HepG2 (cell line): ENCODE measurements around the gene HSPE1. TPM values are rescaled to one million over a fixed set of nuclear protein-coding genes. Genes with fewer than 3 reads are reported as not detected.
A peak's percentile ranks its signal among the peaks of the same experiment; 100 is the strongest.

Experiments
- BRF2 ChIP-seq: sonication (generic); formaldehyde crosslinking; IDR thresholded peaks from 2 replicates; pipeline ENCODE4 v1.8.1; 2022; ENCODE audit warnings: mild to moderate bottlenecking, missing genetic modification reagents
- ETV6 ChIP-seq: sonication (generic); formaldehyde crosslinking; conservative IDR thresholded peaks from 2 replicates; pipeline ENCODE4 v1.4.0; 2020; ENCODE audit warnings: missing genetic modification reagents
- KIAA2018 ChIP-seq: sonication (generic); formaldehyde crosslinking; IDR thresholded peaks from 2 replicates; pipeline ENCODE4 v1.5.0; 2020; ENCODE audit warnings: mild to moderate bottlenecking, missing genetic modification reagents, borderline replicate concordance
- NCOR1 ChIP-seq: fragments of 200-600 bp; sonication (generic); IDR thresholded peaks from 2 replicates; pipeline ENCODE4 v1.7.0; 2017; ENCODE audit warnings: antibody characterized with exemption, low read length, borderline replicate concordance
- SNAPC4 ChIP-seq: sonication (generic); formaldehyde crosslinking; IDR thresholded peaks from 2 replicates; pipeline ENCODE4 v1.4.0; 2020; ENCODE audit warnings: mild to moderate bottlenecking, missing genetic modification reagents
- ZFX ChIP-seq: sonication (generic); formaldehyde crosslinking; IDR thresholded peaks from 2 replicates; pipeline ENCODE4 v1.4.0; 2020; ENCODE audit warnings: mild to moderate bottlenecking, low read depth, missing genetic modification reagents, moderate library complexity
- ZKSCAN5 ChIP-seq: sonication (generic); formaldehyde crosslinking; IDR thresholded peaks from 2 replicates; pipeline ENCODE4 v1.5.1; 2020; ENCODE audit warnings: mild to moderate bottlenecking, missing genetic modification reagents
- ZNF224 ChIP-seq: sonication (generic); formaldehyde crosslinking; IDR thresholded peaks from 2 replicates; pipeline ENCODE4 v1.5.0; 2020; ENCODE audit warnings: mild to moderate bottlenecking, missing genetic modification reagents
- ZNF558 ChIP-seq: sonication (generic); formaldehyde crosslinking; IDR thresholded peaks from 2 replicates; pipeline ENCODE4 v1.9.0; 2022; ENCODE audit warnings: mild to moderate bottlenecking, missing genetic modification reagents, borderline replicate concordance
- ZNF562 ChIP-seq: sonication (generic); formaldehyde crosslinking; IDR thresholded peaks from 2 replicates; pipeline ENCODE4 v1.8.0; 2022; ENCODE audit warnings: missing genetic modification reagents, borderline replicate concordance
- ZNF652 ChIP-seq: IDR thresholded peaks from 2 replicates; pipeline ENCODE4 v1.6.1; 2016; ENCODE audit warnings: low read depth, borderline replicate concordance
- ZSCAN30 ChIP-seq: sonication (generic); formaldehyde crosslinking; IDR thresholded peaks from 2 replicates; pipeline ENCODE4 v1.5.0; 2020; ENCODE audit warnings: mild to moderate bottlenecking, missing genetic modification reagents
- ZSCAN31 ChIP-seq: sonication (generic); formaldehyde crosslinking; IDR thresholded peaks from 2 replicates; pipeline ENCODE4 v1.5.0; 2020; ENCODE audit warnings: low read depth, mild to moderate bottlenecking, missing genetic modification reagents
- polyA plus RNA-seq, 8 experiments: library from polyadenylated mRNA; depleted of rRNA in 3 of 8; stranded (reverse) in 7 of 8; unstranded in 1 of 8; fragments of >200 nt; fragmentation: Illumina TruSeq in 4 of 8; extraction: Trizol in 4 of 8; gene quantifications; 2 replicates each; pipeline versions ENCODE4 v1.2.1 to v1.2.3, GENCODE V29; 2011 to 2016; ENCODE audit warnings: low read depth in 4 of 8, missing spikeins in 1 of 8, mixed read lengths in 1 of 8; ENCODE audit not compliant: insufficient read depth in 1 of 8
- total RNA-seq, 5 experiments: library from RNA; depleted of rRNA; stranded (reverse); fragments of >200 nt; fragmentation: Illumina TruSeq; extraction: Trizol; gene quantifications; 2 replicates each; pipeline ENCODE4 v1.2.3, GENCODE V29; 2016; ENCODE audit warnings: low read depth in 1 of 5
- TF ChIP-seq, protein P1 (sequence below): sonication (generic); formaldehyde crosslinking; IDR thresholded peaks from 2 replicates; pipeline ENCODE4 v1.4.0; 2020; ENCODE audit warnings: mild to moderate bottlenecking, missing genetic modification reagents

HSPE1 gene
- total and polyA plus RNA-seq, 2 of the 13 experiments (the other 11 are each of a cell fraction or from before 2014, with no cell fraction given), result 244 to 823 TPM

DNA sequence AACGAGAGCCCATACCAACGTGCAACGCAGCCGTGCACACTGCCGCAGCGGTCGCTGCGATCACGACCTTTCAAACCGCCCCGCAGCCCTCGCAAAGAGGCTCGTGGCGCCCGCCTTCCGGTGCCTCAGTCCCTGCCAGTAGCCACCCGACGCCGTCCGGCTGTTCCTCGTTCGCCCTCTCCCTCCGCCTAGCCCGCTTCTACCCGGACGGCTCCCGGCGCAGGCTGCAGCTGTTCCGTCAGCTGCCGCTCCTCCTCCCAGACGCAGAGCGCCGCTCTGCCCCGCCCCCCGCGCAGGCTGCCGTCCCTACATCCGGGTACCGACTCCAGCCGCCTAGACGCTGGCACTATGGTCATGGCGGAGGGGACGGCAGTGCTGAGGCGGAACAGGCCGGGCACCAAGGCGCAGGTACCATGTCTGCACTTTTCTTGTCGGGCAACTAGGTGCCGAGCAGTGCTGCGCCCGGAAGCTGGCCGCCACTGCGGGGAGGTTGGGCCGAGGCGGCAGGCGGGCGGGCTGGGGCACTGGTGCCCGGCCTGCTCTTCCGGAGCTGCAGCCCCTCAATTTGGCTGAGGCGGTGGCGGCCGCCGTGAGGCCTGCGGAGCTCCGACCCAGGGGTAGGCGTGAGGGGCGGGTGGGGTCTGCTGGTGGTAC lies 15.7 kb downstream of the HSPE1 start, which contains the start of gene MOB4 (continued):
- TF ChIP-seq BRF2, result peak; percentile 99
- TF ChIP-seq, protein P1, sequence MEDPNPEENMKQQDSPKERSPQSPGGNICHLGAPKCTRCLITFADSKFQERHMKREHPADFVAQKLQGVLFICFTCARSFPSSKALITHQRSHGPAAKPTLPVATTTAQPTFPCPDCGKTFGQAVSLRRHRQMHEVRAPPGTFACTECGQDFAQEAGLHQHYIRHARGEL (CRISPR knock-in tag), result peak; percentile 43; the same call in 1 of the 2 replicates
- peak; percentile 99 for TF ChIP-seq ZNF558 (CRISPR knock-in tag)
- no peak; the same call in 1 of the 2 replicates for TF ChIP-seq ZKSCAN5
- TF ChIP-seq ZNF652 (CRISPR knock-in tag), result peak; percentile 63; the same call in 1 of the 2 replicates
- no peak; the same call in none of the 2 replicates for TF ChIP-seq ZNF562
- peak; percentile 100 for TF ChIP-seq ZFX (CRISPR knock-in tag)
- peak; percentile 63; the same call in 1 of the 2 replicates for TF ChIP-seq NCOR1
- TF ChIP-seq ETV6 (CRISPR knock-in tag), result peak; percentile 89; the same call in 1 of the 2 replicates
- TF ChIP-seq ZSCAN30, result peak; percentile 90; the same call in 1 of the 2 replicates
- no peak; the same call in none of the 2 replicates for TF ChIP-seq SNAPC4 (CRISPR knock-in tag)
- peak; percentile 96; the same call in 1 of the 2 replicates for TF ChIP-seq KIAA2018
- peak; percentile 99 for TF ChIP-seq ZSCAN31 (CRISPR knock-in tag)
- peak; percentile 35; the same call in 1 of the 2 replicates for TF ChIP-seq ZNF224 (CRISPR knock-in tag)
